Measurements from ENCODE around the gene SEMA6D.

- TF ChIP-seq YY1 (IDR thresholded peaks at IDR 0.05; ENCODE audit: insufficient read depth, insufficient read length) (no peak), ZNF274 (IDR thresholded peaks at IDR 0.05; ENCODE audit: low read depth, low read length) (no peak)
Observed at GRCh38 chr15:47732248-47732647, 14.9 kb downstream of the SEMA6D start.
